Rectal smooth muscle tissue (tissue), 1 donor: ENCODE data around the gene ANO9.
"Not testable (repeated sequence)": the region's sequence is repeated elsewhere in the genome, so short reads cannot be mapped to it uniquely, and the experiment has no call there.

ENCODE experiments used
- H3K27ac ChIP-seq: one replicate; pipeline ENCODE4 v1.7.0; 2013; ENCODE audit warnings: low read depth, low read length, inconsistent platforms
- H3K27me3 ChIP-seq: one replicate; pipeline ENCODE4 v1.7.0; 2013; ENCODE audit warnings: low read length; ENCODE audit not compliant: control insufficient read depth, insufficient read depth
- H3K36me3 ChIP-seq: one replicate; pipeline ENCODE4 v1.7.0; 2013; ENCODE audit warnings: low read length; ENCODE audit not compliant: control insufficient read depth, insufficient read depth
- H3K4me1 ChIP-seq: one replicate; pipeline ENCODE4 v1.7.0; 2013; ENCODE audit warnings: low read length; ENCODE audit not compliant: control insufficient read depth, insufficient read depth
- H3K4me3 ChIP-seq: one replicate; pipeline ENCODE4 v1.7.0; 2013; ENCODE audit warnings: low read length
- H3K9ac ChIP-seq: one replicate; pipeline ENCODE4 v1.7.0; 2013; ENCODE audit warnings: low read length

ANO9 gene

DNA sequence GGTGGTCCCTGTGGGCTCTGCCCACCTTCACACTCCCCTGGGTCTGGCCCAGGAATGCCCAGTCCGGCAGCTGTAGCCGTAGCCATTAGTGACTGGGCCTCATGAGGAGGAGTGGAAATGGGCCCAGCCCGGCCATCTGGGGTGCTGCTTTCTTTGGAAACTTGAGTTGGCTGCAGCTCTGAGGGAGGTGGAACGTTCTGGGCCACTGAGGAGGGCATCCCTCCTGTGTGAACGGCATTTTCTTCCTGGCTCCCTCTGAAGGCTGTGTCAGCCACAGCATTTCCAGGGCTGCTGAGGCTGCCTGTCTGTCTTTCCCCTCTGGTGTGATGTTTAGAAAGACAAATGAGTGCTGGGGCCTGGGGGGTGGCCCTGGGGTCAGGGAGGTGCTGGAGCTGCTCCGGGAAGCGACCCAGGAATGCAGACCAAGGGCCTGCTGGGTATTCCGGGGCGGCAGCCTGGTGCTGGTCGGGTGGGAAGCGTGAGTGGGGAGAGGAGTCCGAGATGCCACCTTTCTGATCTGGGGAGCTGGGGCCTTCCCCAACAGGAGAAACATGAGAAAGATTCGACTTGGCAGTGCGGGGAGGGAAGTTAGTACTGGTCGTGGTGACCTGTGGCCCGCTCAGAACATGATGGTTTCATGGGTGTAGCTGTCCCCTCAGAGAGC lies 35.4 kb upstream of the ANO9 start:
- Histone ChIP-seq H3K27me3 (no peaks in the 10 kb centered on the region), H3K4me3 (no peak overlapping the region), H3K9ac (no peak overlapping the region), H3K4me1 (no peaks in the 10 kb centered on the region), H3K27ac (no peak overlapping the region), H3K36me3 (no peaks in the 10 kb centered on the region)

GRCh38 chr11:476416-476815 lies 34.6 kb upstream of the ANO9 start:
- H3K36me3 ChIP-seq: no peaks in the 10 kb centered on the region
- H3K4me1 ChIP-seq: no peaks in the 10 kb centered on the region
- no peak overlapping the region for H3K4me3 ChIP-seq
- H3K27ac ChIP-seq: no peak overlapping the region
- no peak overlapping the region for H3K9ac ChIP-seq
- H3K27me3 ChIP-seq: no peaks in the 10 kb centered on the region

DNA sequence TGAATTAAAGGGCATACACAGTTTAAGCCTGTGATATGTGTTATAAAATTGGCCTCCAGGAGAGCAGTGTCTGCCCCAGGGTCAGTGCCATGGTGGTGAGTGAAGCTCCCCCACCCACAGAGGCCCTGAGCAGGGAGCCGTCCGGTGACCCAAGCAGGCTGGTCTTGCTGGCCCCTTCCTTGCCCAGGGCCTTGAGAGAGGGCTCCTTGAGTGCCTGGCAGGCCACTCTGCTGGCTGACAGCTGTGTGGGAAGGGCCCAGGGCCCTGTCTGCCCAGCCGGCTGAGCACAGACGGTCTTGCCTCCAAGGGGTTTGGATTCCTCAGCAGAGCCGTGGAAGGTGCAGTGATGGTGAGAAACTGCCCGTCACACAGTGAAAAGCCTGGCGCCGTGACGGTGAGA lies 34.1 kb upstream of the ANO9 start:
- H3K27ac ChIP-seq: no peak overlapping the region
- no peaks in the 10 kb centered on the region for H3K4me1 ChIP-seq
- H3K9ac ChIP-seq: no peak overlapping the region
- H3K4me3 ChIP-seq: no peak overlapping the region
- no peaks in the 10 kb centered on the region for H3K27me3 ChIP-seq
- no peaks in the 10 kb centered on the region for H3K36me3 ChIP-seq

DNA sequence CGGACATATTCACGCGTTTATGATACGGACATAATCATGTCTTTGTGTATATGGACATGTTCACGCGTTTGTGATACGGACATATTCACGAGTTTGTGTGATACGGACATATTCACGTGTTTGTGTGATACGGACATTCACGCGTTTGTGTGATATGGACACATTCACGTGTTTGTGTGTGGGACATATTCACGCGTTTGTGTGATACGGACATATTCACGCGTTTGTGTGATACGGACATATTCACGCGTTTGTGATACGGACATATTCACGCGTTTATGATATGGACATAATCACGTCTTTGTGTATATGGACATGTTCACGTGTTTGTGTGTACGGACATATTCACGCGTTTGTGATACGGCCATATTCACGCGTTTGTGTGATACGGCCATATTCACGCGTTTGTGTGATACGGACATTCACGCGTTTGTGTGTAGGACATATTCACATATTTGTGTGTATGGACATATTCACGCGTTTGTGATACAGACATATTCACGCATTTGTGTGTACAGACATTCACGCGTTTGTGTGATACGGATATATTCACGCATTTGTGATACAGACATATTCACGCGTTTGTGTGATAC lies 33.2 kb upstream of the ANO9 start:
- Histone ChIP-seq H3K27me3 (no peaks in the 10 kb centered on the region), H3K4me1 (peaks cover 3% of the 10 kb centered on the region), H3K4me3 (no peak overlapping the region), H3K27ac (no peak overlapping the region), H3K36me3 (no peaks in the 10 kb centered on the region), H3K9ac (no peak overlapping the region)

DNA sequence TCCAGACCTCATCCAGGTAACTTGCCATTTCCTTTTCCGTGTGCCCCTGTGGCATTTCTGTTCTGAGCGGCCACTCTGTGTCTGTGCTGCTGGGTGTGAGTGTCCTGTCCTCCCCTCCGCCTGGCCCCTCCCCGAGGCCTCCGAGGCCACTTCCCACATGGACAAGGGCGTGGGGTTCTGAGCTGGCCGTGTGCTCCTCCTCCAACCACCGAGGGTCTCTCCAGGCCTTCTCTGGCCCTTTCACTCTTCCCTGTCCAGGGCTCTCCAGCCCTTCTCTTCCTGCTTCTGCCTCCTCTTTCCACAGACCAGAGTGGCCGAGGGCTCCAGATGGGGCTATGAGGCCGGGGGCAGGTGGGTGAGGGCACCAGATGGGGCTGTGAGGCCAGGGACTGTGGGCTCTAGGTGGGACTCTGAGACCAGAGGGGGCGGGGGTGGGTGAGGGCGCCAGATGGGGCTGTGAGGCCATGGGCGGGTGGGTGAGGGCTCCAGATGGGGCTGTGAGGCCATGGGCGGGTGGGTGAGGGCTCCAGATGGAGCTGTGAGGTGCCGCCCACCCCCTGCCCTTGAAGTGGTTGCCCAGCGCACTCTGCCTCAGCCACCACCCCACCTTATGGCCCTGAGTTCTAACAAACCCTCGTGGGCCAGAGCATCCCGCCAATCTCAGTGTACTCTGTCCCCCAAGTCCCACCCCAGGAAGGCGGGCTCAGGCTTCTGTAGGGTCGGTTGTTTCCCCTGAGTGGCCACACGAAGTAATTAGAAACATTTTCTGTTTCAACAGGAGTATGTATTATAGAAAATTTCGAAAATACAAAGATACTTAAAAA lies 32.4 kb upstream of the ANO9 start:
- H3K4me1 ChIP-seq: peaks cover 11% of the 10 kb centered on the region
- no peak overlapping the region for H3K4me3 ChIP-seq
- H3K9ac ChIP-seq: no peak overlapping the region
- H3K27ac ChIP-seq: no peak overlapping the region
- no peaks in the 10 kb centered on the region for H3K36me3 ChIP-seq
- H3K27me3 ChIP-seq: no peaks in the 10 kb centered on the region

- Histone ChIP-seq H3K9ac (no peak overlapping the region), H3K27ac (no peak overlapping the region), H3K4me3 (no peak overlapping the region), H3K4me1 (peaks cover 11% of the 10 kb centered on the region), H3K27me3 (no peaks in the 10 kb centered on the region), H3K36me3 (no peaks in the 10 kb centered on the region)
These were observed 31.6 kb upstream of the ANO9 start for GRCh38 chr11:473415-473814.

- Histone ChIP-seq H3K27me3 (no peaks in the 10 kb centered on the region), H3K27ac (no peak overlapping the region), H3K4me1 (peaks cover 11% of the 10 kb centered on the region), H3K9ac (no peak overlapping the region), H3K36me3 (no peaks in the 10 kb centered on the region), H3K4me3 (no peak overlapping the region)
These were observed 31.0 kb upstream of the ANO9 start for GRCh38 chr11:472816-473215.

- peaks cover 11% of the 10 kb centered on the region for H3K4me1 ChIP-seq
- no peak overlapping the region for H3K9ac ChIP-seq
- H3K4me3 ChIP-seq: no peak overlapping the region
These were observed 30.5 kb upstream of the ANO9 start for GRCh38 chr11:472272-472671.

GRCh38 chr11:471468-472145 lies 29.8 kb upstream of the ANO9 start:
- no peak overlapping the region for H3K27ac ChIP-seq
- H3K9ac ChIP-seq: no peak overlapping the region
- no peak overlapping the region for H3K4me3 ChIP-seq
- no peaks in the 10 kb centered on the region for H3K36me3 ChIP-seq
- H3K4me1 ChIP-seq: peaks cover 11% of the 10 kb centered on the region
- no peaks in the 10 kb centered on the region for H3K27me3 ChIP-seq

More at GRCh38 chr11:472272-472671, 30.5 kb upstream of the ANO9 start:
- Histone ChIP-seq H3K36me3 (no peaks in the 10 kb centered on the region), H3K27me3 (no peaks in the 10 kb centered on the region), H3K27ac (no peak overlapping the region)

DNA sequence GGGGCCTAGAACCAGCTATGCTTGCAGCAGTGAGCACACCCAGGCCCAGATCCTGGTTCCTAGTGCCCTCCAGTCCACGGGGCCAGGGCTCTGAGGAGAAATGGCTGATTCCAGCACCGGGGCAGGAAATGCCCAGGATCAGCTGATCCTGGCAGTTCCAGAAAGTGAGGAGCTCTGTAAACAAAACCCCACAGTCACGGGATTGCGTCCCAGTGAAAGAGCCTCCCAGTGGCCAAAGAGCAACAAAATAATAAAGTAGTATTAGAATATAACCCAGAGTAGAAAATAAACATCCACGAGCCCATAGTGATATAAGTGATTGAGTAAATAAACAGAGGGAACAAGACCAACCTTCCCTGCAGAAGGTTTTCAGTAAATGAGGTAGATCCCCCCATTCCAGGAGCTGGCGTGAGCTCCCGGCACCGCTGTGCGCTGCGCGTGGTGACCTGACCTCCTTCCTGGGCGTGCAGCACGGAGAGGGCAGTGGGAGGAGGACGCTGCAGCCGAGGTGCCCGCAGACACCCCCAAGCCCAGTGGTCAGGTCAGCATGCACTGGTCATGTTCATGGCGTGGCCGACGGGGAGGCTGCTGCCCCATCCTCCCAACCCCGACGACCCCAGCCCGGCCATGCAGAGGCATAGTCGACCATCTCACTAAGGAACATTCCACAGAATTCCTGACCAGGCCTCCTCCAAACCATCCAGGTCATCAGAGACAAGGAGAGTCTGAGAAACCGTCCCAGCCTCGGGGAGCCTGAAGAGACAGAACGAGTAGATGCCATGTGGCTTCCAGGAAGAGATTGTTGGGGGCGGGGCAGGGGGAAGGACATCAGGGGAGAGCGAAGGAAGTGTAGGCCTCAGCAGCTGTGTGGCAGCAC lies 28.1 kb upstream of the ANO9 start:
- H3K27me3 ChIP-seq: no peaks in the 10 kb centered on the region
- peak overlapping the region; percentile 83 for H3K27ac ChIP-seq
- no peaks in the 10 kb centered on the region for H3K36me3 ChIP-seq
- no peak overlapping the region for H3K9ac ChIP-seq
- peak overlapping the region; percentile 64 for H3K4me3 ChIP-seq
- peaks cover 11% of the 10 kb centered on the region for H3K4me1 ChIP-seq

GRCh38 chr11:469026-469683 lies 27.3 kb upstream of the ANO9 start:
- not testable (repeated sequence) for H3K9ac ChIP-seq, H3K36me3 ChIP-seq, H3K27me3 ChIP-seq
- peak overlapping the region; percentile 64 for H3K4me3 ChIP-seq
- H3K4me1 ChIP-seq: peaks cover 11% of the 10 kb centered on the region
- peak overlapping the region; percentile 83 for H3K27ac ChIP-seq
